Endothelial cell of umbilical vein (primary cell): ENCODE results near the gene KLRD1.

Source experiments
- CTCF ChIP-seq, 2 donors: IDR thresholded peaks; 1 replicate in 1 of 2; 2 replicates in 1 of 2; pipeline ENCODE4 v1.5.1; 2011; ENCODE audit warnings: low read length in 2 of 2, mild to moderate bottlenecking in 2 of 2, moderate library complexity in 2 of 2, control low read depth in 1 of 2, inconsistent platforms in 1 of 2, low read depth in 1 of 2; ENCODE audit not compliant: insufficient read depth in 1 of 2; ENCODE audit errors: extremely low read depth in 1 of 2
- EZH2 ChIP-seq: IDR thresholded peaks from 2 replicates; pipeline ENCODE4 v1.6.1; 2012; ENCODE audit warnings: borderline replicate concordance, low read depth, mild to moderate bottlenecking, moderate library complexity, low read length, inconsistent platforms; ENCODE audit not compliant: severe bottlenecking
- FOS ChIP-seq: IDR thresholded peaks from 2 replicates; pipeline ENCODE4 v1.6.1; 2011; ENCODE audit warnings: mild to moderate bottlenecking, low read length, moderate library complexity, borderline replicate concordance; ENCODE audit not compliant: insufficient read depth
- JUN ChIP-seq: IDR thresholded peaks from 2 replicates; pipeline ENCODE4 v1.6.1; 2011; ENCODE audit warnings: borderline replicate concordance, low read depth; ENCODE audit not compliant: insufficient read length, insufficient read depth
- MYC ChIP-seq: IDR thresholded peaks from one replicate; pipeline ENCODE4 v1.6.1; 2011; ENCODE audit warnings: mild to moderate bottlenecking, low read depth, low read length
- POLR2A ChIP-seq: IDR thresholded peaks from 2 replicates; pipeline ENCODE4 v1.6.1; 2012; ENCODE audit warnings: low read depth, mild to moderate bottlenecking, control low read depth, low read length
- POLR2AphosphoS5 ChIP-seq: IDR thresholded peaks from 2 replicates; pipeline ENCODE4 v1.6.1; 2012; ENCODE audit warnings: low read depth, mild to moderate bottlenecking, control low read depth, low read length, moderate library complexity; ENCODE audit not compliant: insufficient read depth
- TF ChIP-seq, protein P1 (sequence below): IDR thresholded peaks from 2 replicates; pipeline ENCODE4 v1.6.1; 2011; ENCODE audit not compliant: insufficient read depth, insufficient read length

GRCh38 chr12:10293570-10294227 is 14.0 kb upstream of the KLRD1 start:
- TF ChIP-seq CTCF (IDR thresholded peaks at IDR 0.05; ENCODE audit: extremely low read depth in 1 of 2, insufficient read depth in 1 of 2, low read depth in 1 of 2, low read length in 2 of 2) (no peak), MYC (no peak), JUN (no peak), EZH2 (no peak), POLR2AphosphoS5 (no peak), POLR2A (no peak), FOS (no peak)
- TF ChIP-seq, protein P1, sequence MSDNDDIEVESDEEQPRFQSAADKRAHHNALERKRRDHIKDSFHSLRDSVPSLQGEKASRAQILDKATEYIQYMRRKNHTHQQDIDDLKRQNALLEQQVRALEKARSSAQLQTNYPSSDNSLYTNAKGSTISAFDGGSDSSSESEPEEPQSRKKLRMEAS = no peak
